ENCODE data around the gene PPP1R12A. TPM values are rescaled to one million over a fixed set of nuclear protein-coding genes. Genes with fewer than 3 reads are reported as not detected.
"Not testable (repeated sequence)": the region's sequence is repeated elsewhere in the genome, so short reads cannot be mapped to it uniquely, and the experiment has no call there.

PPP1R12A gene
- total RNA-seq, 2 donors from 2014 or later: 57.5 to 79.2 TPM

- no peak for TF ChIP-seq CTCF (IDR thresholded peaks at IDR 0.05)
- Histone ChIP-seq H3K4me1 (no peaks in the 10 kb centered on the region), H3K36me3 (no peaks in the 10 kb centered on the region), H3K9ac (ENCODE audit: low read depth in 2 of 2, low read length in 2 of 2) (no peak overlapping the region), H3K27ac (no peak overlapping the region), H3K4me3 (no peak overlapping the region), H3K27me3 (no peaks in the 10 kb centered on the region), H3K9me3 (no peaks in the 10 kb centered on the region)
- DNase-seq: no peak
- intact Hi-C loops (cut with DNase I): no loop called here
Measured at GRCh38 chr12:79944565-79944964, 9.7 kb upstream of the PPP1R12A start.

- H3K9ac ChIP-seq (ENCODE audit: low read depth in 2 of 2, low read length in 2 of 2); H3K36me3 ChIP-seq; H3K9me3 ChIP-seq; H3K27me3 ChIP-seq; H3K4me1 ChIP-seq; DNase-seq; H3K27ac ChIP-seq; intact Hi-C loops (cut with DNase I); H3K4me3 ChIP-seq: not testable (repeated sequence)
Measured at GRCh38 chr12:79942846-79943245, 7.9 kb upstream of the PPP1R12A start.

GRCh38 chr12:79939728-79940310 lies 4.9 kb upstream of the PPP1R12A start:
- no peaks in the 10 kb centered on the region for H3K9me3 ChIP-seq
- no peaks in the 10 kb centered on the region for H3K36me3 ChIP-seq
- no peak overlapping the region for H3K27ac ChIP-seq
- no peak for DNase-seq
- intact Hi-C loops (cut with DNase I): no loop called here
- peaks cover 4% of the 10 kb centered on the region for H3K4me1 ChIP-seq
- H3K4me3 ChIP-seq: no peak overlapping the region
- no peak for TF ChIP-seq CTCF (IDR thresholded peaks at IDR 0.05)
- no peaks in the 10 kb centered on the region for H3K27me3 ChIP-seq
- H3K9ac ChIP-seq (ENCODE audit: low read depth in 2 of 2, low read length in 2 of 2): no peak overlapping the region

GRCh38 chr12:79938843-79939242 lies 3.9 kb upstream of the PPP1R12A start:
- peaks cover 4% of the 10 kb centered on the region for H3K4me1 ChIP-seq
- H3K9ac ChIP-seq (ENCODE audit: low read depth in 2 of 2, low read length in 2 of 2): no peak overlapping the region
- TF ChIP-seq CTCF (IDR thresholded peaks at IDR 0.05): no peak
- no peaks in the 10 kb centered on the region for H3K27me3 ChIP-seq
- no peak overlapping the region for H3K27ac ChIP-seq
- no peaks in the 10 kb centered on the region for H3K36me3 ChIP-seq
- H3K9me3 ChIP-seq: no peaks in the 10 kb centered on the region
- no peak for DNase-seq
- intact Hi-C loops (cut with DNase I): no loop called here
- H3K4me3 ChIP-seq: no peak overlapping the region

GRCh38 chr12:79936670-79937069 lies 1.8 kb upstream of the PPP1R12A start:
- no peak for DNase-seq
- Histone ChIP-seq H3K27ac (peak overlapping the region; percentile 94), H3K4me3 (no peak overlapping the region), H3K9ac (ENCODE audit: low read depth in 2 of 2, low read length in 2 of 2) (no peak overlapping the region), H3K4me1 (peaks cover 4% of the 10 kb centered on the region), H3K36me3 (no peaks in the 10 kb centered on the region), H3K27me3 (no peaks in the 10 kb centered on the region), H3K9me3 (no peaks in the 10 kb centered on the region)
- no peak for TF ChIP-seq CTCF (IDR thresholded peaks at IDR 0.05)
- intact Hi-C loops (cut with DNase I): no loop called here

GRCh38 chr12:79935624-79936345 lies 888 bp upstream of the PPP1R12A start:
- H3K27me3 ChIP-seq: no peaks in the 10 kb centered on the region
- TF ChIP-seq CTCF (IDR thresholded peaks at IDR 0.05): no peak
- H3K9ac ChIP-seq (ENCODE audit: low read depth in 2 of 2, low read length in 2 of 2): peak overlapping the region; percentile 93 to 99
- peaks cover 4% of the 10 kb centered on the region for H3K4me1 ChIP-seq
- no peaks in the 10 kb centered on the region for H3K9me3 ChIP-seq
- intact Hi-C loops (cut with DNase I): no loop called here
- peak overlapping the region; percentile 76 for H3K4me3 ChIP-seq
- no peak for DNase-seq
- H3K36me3 ChIP-seq: no peaks in the 10 kb centered on the region
- H3K27ac ChIP-seq: peak overlapping the region; percentile 94
